NCI-H774 (cell line): Measurements from ENCODE around the gene GRM4.

Experiments
- DNase-seq: peaks from one replicate; lab custom pipeline; 2025; lab: John Stamatoyannopoulos, UW

The GRM4 gene

GRCh38 chr6:34106421-34106820, 39.5 kb downstream of the GRM4 start:
- no peak for DNase-seq

DNA sequence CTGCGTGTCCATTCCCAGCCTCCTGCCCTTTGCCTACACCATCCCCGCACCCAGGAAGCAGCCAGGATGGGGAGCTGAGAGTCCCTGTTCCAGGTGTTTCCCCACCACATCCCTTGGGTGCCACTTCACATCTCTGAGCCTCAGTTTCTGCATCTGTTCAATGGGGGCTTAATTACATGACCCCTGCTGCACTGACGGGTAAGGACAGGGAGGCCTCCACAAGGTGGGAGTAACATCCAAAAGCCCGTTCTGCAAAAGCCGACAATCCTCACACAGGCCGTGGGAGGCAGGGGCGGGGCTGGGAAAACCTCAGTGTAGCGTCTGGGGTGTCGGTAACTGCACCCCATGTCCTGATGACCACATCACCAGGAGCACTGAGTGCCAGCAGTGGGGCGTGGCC, 41.3 kb downstream of the GRM4 start:
- no peak for DNase-seq

DNA sequence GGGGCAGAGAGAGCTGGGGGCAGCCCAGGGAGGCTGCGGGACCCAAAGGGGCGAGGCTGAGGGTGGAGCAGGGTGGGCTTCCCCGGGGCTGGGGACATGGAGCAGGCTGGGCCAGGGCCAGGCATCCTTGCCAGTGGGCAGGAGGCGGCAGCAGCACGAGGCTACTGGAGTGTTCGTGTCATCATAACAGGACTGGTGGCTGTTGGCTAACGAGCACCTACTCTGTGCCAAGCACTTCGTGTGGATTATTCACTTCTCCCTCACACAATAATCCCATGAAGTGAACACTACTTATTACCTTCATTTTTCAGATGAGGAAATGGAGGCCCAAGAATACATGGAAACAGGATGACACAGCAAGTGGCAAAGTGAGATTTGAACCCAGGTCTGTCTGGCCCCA, 41.7 kb downstream of the GRM4 start:
- no peak for DNase-seq

GRCh38 chr6:34103321-34103720, 42.6 kb downstream of the GRM4 start:
- no peak for DNase-seq

DNA sequence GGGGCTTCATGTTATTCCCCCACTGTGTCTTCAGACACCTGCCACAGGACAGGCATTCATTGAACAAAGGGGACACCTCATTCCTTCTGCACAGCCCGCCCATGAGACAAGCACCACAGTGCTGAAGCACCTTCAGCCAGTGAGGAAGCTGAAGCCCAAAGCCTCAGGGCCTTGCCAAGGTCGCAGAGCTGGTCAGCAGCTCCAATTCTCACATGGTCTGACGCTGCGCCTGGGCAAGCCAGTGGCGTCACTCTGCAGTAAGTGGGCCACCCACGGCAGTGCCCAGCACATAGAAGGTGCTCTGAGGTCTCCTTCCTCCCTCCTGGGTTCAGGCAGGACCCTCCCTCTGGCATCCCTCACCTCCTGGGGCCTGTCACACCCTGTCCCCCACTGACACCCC, 43.2 kb downstream of the GRM4 start:
- no peak for DNase-seq

DNA sequence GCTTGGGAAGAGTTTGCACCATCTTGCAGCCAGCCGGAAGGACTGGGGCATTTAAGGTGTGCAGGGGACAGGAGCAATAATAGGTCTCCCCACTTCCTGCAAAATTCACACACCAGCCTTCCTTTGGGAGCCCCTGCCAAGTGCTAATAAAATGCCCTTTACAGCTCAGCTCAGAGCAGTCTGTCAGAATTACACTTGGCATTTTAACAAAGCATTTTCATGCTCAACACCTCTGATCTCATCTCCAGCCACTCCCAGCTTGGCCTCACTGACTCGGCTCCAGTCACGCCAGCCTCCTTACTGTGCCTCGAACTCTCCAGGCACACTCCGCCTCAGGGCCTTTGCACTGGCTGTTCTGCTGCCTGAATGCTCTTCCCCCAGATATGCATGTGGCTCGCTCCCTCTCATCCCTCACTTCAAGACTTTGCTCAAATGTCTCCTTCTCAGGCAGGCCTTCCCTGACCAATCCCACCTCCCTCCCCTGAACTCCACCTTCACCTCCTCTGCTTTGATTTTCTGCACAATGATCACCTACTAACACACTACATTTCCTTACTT, 43.7 kb downstream of the GRM4 start:
- no peak for DNase-seq

GRCh38 chr6:34100788-34101187, 45.1 kb downstream of the GRM4 start:
- DNase-seq: no peak

- no peak for DNase-seq
Measured at GRCh38 chr6:34099878-34100277, 46.0 kb downstream of the GRM4 start.

DNA sequence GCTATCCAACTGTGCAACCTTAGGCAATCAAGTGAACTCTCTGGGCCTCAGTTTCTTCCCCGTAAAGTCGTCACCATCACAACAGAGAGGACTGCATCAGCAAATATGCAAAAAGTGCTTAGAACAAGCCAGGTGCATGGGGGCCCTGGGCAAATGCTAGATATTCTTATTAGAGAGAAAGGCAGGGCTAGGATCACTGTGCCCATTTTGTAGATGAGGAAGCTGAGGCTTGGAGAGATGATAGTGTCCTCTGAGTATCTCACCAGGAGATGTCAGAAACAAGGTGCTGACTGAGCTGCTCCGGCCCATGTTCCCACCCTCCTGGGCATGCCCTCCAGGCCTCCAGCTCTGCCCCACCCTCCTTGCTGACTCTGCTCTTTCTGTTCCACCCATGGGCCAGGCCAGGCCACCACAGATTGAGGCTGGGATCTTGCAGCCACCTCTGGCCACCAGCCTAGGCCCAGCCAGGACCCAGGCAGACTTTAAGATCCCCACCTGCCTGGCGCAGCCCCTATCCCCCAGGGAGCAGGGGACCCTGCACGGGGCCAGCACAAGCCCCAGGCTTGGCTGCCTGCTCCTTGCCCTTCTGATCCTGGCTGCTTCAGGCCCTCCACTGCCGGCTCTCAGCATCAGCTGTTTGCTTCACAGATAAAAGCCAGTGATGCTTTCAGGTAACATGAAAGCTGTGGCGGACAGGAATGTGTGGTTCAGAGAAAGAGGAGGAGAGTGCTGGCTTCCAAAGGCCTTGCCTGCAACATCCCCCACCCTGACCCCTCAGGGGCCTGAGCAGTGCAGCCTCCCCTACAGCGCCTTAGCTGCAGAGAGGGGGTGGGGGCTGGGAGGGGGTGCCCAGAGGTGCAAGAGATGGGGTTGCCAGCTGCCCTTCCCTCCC, 47.6 kb downstream of the GRM4 start:
- DNase-seq: no peak

DNA sequence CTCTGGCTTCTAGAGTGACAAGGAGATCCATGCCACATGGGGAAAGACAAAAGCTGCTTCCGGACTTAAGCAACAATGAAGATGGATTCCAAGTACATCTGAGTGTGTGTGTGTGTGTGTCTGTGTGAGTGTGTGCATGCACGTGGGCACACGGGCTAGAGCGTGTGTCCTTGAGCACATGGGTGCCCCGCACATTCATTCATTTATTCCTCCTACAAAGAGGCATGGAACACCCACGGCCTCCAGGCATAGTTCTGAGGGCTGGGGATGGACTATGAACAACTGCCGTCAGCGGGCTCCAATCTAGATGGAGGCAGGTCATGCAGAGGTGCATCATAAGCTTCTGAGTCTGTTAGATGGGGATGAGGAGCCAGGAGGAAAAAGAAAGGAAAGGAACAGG, 49.1 kb downstream of the GRM4 start:
- DNase-seq: no peak

GRCh38 chr6:34096193-34096592, 49.7 kb downstream of the GRM4 start:
- DNase-seq: no peak

GRCh38 chr6:34095741-34096140, 50.1 kb downstream of the GRM4 start:
- DNase-seq: no peak

- DNase-seq: no peak
Measured at GRCh38 chr6:34095136-34095505, 50.8 kb downstream of the GRM4 start.

DNA sequence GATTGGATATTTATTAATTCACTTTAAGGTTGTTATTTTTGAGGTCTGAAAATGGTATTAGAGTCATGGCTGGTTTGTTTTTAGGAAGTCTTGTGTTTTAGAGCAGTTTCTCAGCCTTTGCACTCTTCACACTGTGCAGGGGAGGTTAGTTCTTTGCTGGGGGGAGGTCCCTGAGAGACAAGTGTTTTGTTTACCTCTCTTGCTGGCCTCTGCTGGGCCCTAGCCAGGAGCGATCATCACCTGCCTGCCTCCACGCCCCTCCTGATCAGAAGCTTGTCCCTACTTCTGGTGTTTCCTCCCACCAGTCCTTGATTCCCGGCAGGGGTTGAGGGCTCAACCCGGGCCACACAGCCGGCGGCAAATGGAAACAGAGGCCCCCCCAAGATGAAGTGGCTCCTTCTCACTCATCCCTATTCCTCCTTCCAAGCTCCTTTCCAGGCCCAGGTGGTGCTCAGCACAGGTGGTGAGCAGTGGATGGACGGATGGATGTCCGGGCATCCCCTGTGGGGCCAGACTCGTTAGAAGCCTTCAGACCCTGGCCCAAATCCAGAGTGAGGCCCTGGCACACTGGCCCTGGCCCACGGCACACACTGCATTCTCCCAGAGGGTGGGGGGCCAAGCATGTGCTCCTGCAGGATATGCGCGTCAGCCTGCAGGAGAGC, 51.3 kb downstream of the GRM4 start:
- no peak for DNase-seq

DNA sequence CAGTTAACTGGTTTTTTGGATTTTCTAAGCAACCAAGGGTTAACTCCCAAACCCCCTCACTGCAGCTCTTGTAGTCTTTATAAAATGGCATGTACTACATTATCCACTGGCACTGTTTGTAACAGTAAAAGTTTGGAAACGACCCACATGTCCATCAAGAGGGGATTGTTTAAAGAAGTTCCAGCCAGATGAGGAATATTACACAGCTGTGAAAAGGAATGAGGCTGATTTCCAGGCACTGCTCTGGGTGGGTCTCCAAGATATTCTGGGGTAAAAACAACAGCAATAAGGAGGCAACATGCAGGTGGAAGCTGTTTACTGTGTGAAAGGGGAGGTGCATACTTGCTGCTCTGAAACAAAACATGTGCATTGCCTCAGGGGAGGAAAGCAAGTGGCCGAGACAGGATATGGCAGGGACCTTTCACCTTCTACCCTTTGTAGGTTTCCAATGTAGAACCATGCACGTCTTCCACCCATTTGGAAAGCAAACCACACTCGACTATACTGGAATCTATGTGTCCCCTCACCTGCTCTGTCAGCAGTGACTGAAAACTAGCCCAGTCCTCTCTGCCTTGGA, 51.9 kb downstream of the GRM4 start:
- no peak for DNase-seq

GRCh38 chr6:34093206-34093605, 52.7 kb downstream of the GRM4 start:
- DNase-seq: no peak

DNA sequence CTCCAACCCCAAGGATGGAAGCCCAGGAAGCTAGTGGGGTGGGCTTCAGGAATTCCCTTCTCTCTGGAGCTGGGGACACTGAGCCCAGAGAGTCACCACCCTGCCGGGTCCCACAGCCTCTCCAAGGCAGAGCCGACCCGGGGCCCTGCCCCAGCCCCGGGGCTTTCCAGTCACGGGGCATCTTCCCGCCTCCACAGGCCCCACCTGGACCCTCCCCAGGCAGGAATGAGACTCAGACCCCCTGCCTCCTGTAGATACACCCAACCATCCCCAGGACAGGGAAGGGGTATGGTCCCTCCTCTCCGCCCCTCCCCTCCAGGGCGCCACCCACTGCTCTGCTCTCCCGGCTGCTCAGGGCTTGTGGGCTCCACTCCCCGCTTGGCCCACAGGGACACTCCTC, 53.3 kb downstream of the GRM4 start:
- DNase-seq: no peak

- no peak for DNase-seq
Measured at GRCh38 chr6:34090935-34091334, 55.0 kb downstream of the GRM4 start.

DNA sequence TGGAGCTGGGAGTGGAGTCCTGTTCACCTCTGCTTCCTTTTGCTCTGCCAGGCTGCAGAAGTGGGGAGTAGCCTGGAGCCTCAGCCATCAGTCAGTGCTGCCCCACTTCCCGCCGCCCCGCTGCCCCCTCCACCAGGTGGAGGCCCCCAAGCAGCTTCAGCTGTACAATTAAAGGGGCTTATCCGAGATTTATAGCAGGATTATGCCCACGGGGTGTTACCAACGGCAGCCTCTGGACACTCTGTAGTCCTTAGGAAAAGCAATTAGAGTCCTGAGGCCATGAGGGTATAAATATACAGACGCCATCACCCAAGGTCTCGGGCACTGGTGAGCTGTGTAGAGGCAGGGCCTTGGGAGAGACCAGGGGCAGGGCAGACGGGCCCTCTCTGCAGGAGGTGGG, 55.4 kb downstream of the GRM4 start:
- DNase-seq: no peak

DNA sequence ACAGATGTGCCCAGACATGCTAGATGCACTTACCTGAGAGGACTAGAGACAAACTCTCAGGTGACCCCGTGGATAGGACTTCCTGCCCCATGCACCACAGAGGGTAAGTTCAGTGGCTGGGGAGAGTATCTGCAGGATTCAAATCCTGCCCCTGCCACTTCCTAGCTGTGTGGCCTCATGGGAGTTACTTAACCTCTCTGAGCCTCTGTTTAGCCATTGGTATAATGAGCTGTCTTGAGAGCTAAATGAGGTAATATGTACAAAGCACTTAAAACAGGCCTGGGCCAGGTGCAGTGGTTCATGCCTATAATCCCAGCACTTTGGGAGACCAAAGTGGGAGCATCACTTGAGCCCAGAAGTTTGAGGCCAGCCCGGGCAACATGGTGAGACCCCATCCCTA, 59.3 kb downstream of the GRM4 start:
- DNase-seq: no peak

DNA sequence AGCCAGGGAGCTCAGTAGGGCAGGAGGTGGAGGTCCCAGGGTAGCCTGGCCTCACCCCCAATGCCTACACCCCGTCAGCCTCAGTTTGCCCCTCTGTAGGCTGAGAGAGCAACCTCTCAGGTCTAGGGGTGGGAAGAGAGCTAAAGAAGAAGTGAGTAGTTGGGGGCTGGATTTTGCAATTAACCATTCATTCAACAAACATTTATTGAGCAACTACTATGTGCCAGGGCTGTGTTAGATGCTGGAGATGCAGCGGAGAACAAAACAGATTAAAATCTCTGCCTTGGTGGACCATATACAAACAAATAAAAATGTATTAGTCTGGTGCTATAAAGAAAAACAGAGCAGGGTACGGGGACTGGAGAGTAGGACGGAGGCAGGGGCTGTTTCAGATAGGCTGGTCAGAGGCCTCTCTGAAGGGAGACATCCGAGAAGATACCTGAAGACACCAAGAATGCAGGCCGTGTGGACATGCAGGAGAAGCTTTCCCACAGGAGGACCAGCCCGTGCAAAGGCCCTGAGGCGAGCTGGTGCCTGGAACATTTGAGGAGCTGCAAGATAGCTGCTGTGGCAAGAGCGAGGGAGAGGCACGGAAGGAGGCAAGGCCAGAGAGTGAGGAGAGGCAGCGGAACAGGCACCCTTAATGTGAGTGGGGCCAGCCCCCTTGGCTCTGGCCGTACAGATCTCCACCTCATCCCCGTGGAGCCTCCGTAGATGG, 60.3 kb downstream of the GRM4 start:
- no peak for DNase-seq

GRCh38 chr6:34084591-34085290, 61.1 kb downstream of the GRM4 start:
- no peak for DNase-seq
